HG02938 (cell line): Measurements from ENCODE around the gene CD248.
A peak's percentile ranks its signal among the peaks of the same experiment; 100 is the strongest.

ENCODE experiments used
- ATAC-seq: cut with Tn5 transposase; IDR thresholded peaks from one replicate; pipeline ENCODE4 v1.9.1; 2021; ENCODE audit warnings: mild to moderate bottlenecking, moderate library complexity; ENCODE audit not compliant: unreplicated experiment

Gene CD248

GRCh38 chr11:66341502-66342126 is 24.8 kb upstream of the CD248 start:
- no peak for ATAC-seq

DNA sequence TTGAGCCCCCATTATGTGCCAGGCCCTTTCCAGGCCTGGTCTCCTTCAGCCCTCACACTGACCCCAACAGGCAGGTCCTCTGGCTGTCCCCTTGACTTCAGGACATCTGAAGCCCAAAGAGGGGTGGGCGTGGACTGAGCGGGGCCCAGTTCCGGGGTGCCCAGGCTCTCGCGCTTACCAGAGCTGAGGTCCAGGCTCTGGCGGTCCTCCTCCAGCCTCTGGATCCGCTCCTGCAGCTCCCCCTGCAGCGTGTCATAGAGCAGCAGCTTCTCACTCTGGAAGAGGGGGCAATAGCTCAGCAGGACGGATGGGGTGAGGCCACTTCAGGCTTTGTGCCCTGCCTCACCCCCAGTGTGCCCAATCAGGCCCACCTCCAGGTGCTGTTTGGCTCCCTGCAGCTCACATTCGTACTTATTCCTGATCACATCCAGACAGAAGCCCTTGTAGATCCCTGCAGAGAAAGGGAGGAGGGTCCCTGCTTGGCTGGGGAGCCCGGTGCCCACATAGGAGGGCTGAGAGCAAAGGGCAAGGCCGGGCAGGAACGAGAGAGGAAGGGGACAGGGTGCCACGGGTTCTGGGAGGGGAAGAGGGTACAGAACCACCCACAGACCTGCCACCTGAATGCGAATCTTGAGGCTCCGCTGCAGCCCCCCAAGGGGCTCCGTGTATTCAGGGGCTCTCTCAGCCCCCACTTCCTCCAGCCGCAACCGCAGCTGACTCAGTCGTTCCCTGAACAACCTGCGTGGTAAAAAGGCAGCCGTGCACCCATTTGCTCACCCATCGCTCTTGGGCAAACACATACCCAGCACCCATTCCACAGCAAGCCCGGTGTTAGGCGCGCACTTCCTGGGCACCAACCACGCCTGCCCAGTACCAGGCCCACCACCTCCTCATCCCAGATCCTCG is 24.0 kb upstream of the CD248 start:
- no peak for ATAC-seq

DNA sequence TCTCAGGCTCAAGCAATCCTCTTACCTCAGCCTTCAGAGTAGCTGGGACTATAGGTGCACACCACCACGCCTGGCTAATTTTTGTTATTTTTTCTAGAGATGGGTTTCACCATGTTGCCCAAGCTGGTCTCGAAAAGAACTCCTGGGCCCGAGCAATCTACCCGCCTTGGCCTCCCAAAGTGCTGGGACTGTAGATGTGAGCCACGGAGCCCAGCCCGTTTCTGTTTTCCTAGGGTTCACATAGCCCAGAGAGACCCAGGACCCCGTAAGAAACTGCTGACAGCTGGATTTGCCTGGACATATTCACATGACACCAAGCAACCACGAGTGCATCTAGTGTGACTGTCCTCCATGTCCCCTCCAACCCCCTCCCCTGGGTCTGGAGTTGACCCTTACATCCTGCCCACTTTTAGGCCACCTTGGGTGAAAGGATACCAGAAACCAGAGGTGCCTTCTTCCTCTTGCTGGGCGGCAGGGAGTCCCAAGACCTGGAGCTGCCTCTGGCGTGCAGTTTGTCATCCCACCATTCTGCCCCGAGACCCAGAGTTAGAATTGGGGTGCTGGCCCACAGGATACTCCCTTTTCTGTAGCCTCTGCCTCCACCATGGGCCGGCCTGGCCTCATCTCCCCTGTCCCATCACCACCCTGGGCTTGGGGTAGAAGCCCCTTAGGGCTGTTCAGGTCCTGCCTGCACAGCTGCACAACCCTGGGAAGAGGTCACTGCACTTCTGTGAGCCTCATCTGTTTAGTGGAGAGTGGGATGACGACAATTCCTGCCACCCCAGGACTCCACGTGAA is 23.0 kb upstream of the CD248 start:
- ATAC-seq, result no peak

DNA sequence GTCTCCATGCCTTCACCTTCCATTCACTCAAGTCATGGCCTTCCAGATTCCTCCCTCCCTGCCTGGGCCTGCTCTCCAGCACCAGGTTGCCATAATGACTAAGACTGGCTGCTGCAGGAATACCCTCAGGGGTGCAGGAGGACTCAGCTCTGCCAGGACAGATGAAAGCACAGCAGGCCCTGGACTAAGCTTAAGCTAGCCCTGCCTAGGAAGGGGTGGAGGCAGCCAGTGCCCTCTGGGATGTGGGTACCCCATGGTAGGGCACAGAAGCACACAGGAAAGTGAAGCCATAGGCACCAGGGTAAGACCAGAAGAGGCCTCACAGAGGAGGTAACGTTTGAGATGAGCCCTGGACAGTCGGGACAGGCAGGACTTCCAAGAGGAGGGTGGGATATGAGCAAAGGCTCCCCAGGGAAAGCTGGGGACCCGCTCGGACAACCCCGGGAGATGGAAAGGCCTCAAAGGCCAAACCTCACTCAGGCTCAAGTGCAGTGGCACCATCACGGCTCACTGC is 22.4 kb upstream of the CD248 start:
- ATAC-seq, result no peak

GRCh38 chr11:66338276-66339161 is 21.7 kb upstream of the CD248 start:
- no peak for ATAC-seq

GRCh38 chr11:66337103-66337899 is 20.5 kb upstream of the CD248 start:
- no peak for ATAC-seq

- ATAC-seq, result peak; percentile 72
Measured at GRCh38 chr11:66336234-66337102, 19.6 kb upstream of the CD248 start, which contains the start of gene RIN1. Gene RIN1 (minus strand): TSS chr11:66336434. CDS start chr11:66336402, 32 bp downstream.

- ATAC-seq, result no peak
Measured at GRCh38 chr11:66335531-66336233, 18.8 kb upstream of the CD248 start.

- no peak for ATAC-seq
Measured at GRCh38 chr11:66334605-66335442, 18.0 kb upstream of the CD248 start.

DNA sequence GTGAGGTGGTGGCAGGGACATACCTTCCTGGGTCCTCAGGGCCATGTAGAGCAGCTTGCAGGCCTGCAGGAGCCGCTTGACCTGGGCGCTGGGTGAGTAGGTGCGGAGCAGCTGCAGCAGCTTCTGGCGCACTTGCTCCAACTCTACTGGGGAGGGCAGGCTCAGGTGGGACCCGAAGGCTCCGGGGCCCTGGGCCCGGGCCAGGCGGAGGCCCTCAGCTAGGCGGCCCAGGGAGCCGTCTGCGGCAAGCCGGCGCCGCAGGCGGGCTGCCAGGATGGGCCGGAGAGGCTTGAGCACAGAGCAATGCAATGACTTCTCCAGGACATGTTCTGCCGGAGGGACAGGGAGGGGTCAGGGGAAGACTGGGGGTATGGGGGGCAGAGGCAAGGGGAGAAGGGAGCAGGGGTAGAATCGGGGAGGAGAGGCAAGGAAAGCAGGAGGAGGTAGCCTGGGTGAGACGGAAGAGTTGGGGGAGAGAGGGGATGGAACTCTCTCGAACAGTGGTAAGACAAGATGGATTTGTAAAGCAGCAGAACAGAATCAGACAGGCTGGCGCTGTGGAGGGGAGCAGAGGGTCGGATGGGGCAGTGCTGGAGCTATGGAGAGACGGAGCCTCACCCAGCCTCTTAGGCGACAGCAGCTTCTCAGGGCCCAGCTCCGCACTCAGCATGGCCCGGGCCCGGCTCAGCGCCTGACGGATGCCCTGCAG is 17.2 kb upstream of the CD248 start:
- no peak for ATAC-seq

GRCh38 chr11:66333220-66333877 is 16.5 kb upstream of the CD248 start:
- no peak for ATAC-seq

GRCh38 chr11:66332371-66333219 is 15.8 kb upstream of the CD248 start:
- ATAC-seq, result no peak

DNA sequence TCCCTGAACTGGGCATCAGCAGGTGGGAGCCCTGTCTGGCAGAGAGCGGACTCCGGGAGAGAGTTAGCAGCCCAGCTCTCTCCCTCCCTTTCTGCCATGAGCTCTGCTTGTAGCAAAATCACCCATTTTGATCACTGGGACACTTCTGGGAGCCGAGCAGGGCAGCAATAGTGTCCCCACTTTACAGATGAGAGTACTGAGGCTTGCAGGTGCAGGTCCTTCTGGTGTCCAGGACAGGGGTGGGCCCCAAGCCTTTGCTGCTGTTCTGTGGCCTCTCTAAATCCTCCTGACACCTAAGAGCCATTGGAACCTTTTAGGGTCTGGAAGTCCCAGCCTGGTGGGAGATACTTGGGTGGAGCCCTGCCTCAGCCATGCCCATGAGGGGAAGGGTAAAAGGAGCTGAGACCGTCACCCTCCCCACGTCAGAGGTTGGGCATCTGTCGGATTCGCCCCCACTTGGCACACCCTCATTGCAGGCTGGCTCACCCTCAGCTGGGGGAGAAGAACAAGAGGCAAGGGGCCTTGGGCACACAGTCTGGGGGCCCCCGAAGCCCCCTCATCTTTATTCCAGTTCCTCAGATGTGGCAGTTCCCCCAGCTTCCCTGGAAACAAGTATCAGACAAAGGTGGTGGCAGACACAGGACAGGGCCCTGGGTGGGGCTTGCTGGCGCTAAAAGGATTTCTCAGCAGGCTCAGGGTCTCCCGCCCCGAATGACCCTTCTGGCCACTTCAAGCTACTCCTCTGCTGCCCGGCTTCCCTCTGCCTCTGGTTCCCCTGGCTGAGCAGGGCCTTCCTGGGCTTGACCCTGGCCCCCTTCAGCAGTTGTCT is 14.9 kb upstream of the CD248 start:
- ATAC-seq, result no peak

DNA sequence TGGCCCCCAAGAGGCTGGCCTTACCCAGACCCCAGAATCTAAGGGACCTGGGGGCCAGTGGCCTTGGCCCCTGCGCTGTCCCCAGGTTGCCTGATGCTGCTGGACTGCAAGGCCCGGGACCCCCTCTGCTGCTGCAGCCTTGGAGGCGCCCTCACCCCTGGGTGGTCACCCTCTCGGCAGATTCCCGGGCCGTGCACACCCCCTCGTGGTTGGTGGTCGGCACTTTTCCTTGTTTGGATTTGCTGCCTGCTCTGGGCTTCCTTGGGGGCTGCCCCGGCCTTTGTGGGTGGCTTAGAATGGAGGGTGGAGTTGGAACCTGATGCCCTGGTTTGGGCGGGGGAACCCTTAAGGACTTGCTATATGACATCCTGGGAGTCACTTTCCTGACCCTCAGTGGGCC is 14.1 kb upstream of the CD248 start:
- no peak for ATAC-seq
